Activated T-helper 17 cell treated with anti-CD3 and anti-CD28 coated beads, Interleukin-2, amount 50 U/mL, for 72 hours (primary cell): ENCODE results near the gene ATG16L2. TPM values are rescaled to one million over a fixed set of nuclear protein-coding genes. Genes with fewer than 3 reads are reported as not detected.

Experiments
- total RNA-seq, 2 donors: library from RNA; stranded (reverse); gene quantifications; one replicate each; pipeline ENCODE4 v1.2.3, GENCODE V29; 2022

The ATG16L2 gene
- total RNA-seq, 2 donors from 2014 or later: 85.3 to 127 TPM

Other genes with a start within 250 kb of the ATG16L2 start
- gene PDE2A, start 140.0 kb upstream of the ATG16L2 start, total RNA-seq: 1 to 10 TPM; 1.7 to 3.6 TPM
- gene ARAP1, start 62.0 kb upstream of the ATG16L2 start, total RNA-seq: 100 to 1,000 TPM in 1 of 2 donors, 10 to 100 TPM in 1; 98.0 to 216 TPM
- gene STARD10, start 20.4 kb upstream of the ATG16L2 start, total RNA-seq: 10 to 100 TPM in 1 of 2 donors, 1 to 10 TPM in 1; 7.7 to 16.4 TPM